ENCODE data around the gene CUL5. TPM values are rescaled to one million over a fixed set of nuclear protein-coding genes. Genes with fewer than 3 reads are reported as not detected.

CUL5 gene
- total RNA-seq, 1 donor from 2014 or later, result 42.5 TPM

GRCh38 chr11:108063410-108063809 is 54.7 kb downstream of the CUL5 start:
- no peak for DNase-seq
- Histone ChIP-seq H3K4me3 (no peak overlapping the region), H3K27me3 (ENCODE audit: low read depth) (no peaks in the 10 kb centered on the region), H3K36me3 (peaks cover 43% of the 10 kb centered on the region), H3K4me1 (no peaks in the 10 kb centered on the region), H3K9me3 (replicated peaks) (no peaks in the 10 kb centered on the region), H3K27ac (replicated peaks) (no peak overlapping the region)
- intact Hi-C loops (cut with micrococcal nuclease), result no loop called here
- TF ChIP-seq CTCF (IDR thresholded peaks at IDR 0.05; ENCODE audit: borderline replicate concordance), result no peak

GRCh38 chr11:108069947-108070346 is 61.2 kb downstream of the CUL5 start:
- intact Hi-C loops (cut with micrococcal nuclease), result no loop called here
- DNase-seq, result no peak
- no peak overlapping the region for H3K4me3 ChIP-seq
- no peaks in the 10 kb centered on the region for H3K9me3 ChIP-seq (replicated peaks)
- peaks cover 26% of the 10 kb centered on the region for H3K36me3 ChIP-seq
- no peak for TF ChIP-seq CTCF (IDR thresholded peaks at IDR 0.05; ENCODE audit: borderline replicate concordance)
- H3K27me3 ChIP-seq (ENCODE audit: low read depth), result no peaks in the 10 kb centered on the region
- no peak overlapping the region for H3K27ac ChIP-seq (replicated peaks)
- H3K4me1 ChIP-seq, result peaks cover 11% of the 10 kb centered on the region

GRCh38 chr11:108084811-108085210 is 76.1 kb downstream of the CUL5 start:
- Histone ChIP-seq H3K27ac (replicated peaks) (no peak overlapping the region), H3K27me3 (ENCODE audit: low read depth) (no peaks in the 10 kb centered on the region), H3K9me3 (replicated peaks) (no peaks in the 10 kb centered on the region), H3K4me1 (no peaks in the 10 kb centered on the region), H3K36me3 (peaks cover 57% of the 10 kb centered on the region), H3K4me3 (no peak overlapping the region)
- intact Hi-C loops (cut with micrococcal nuclease), result no loop called here
- no peak for DNase-seq
- TF ChIP-seq CTCF (IDR thresholded peaks at IDR 0.05; ENCODE audit: borderline replicate concordance), result no peak

- no peak for TF ChIP-seq CTCF (IDR thresholded peaks at IDR 0.05; ENCODE audit: borderline replicate concordance)
- Histone ChIP-seq H3K4me1 (no peaks in the 10 kb centered on the region), H3K27ac (replicated peaks) (no peak overlapping the region), H3K4me3 (no peak overlapping the region), H3K9me3 (replicated peaks) (no peaks in the 10 kb centered on the region), H3K27me3 (ENCODE audit: low read depth) (no peaks in the 10 kb centered on the region), H3K36me3 (peaks cover 58% of the 10 kb centered on the region)
- no peak for DNase-seq
- intact Hi-C loops (cut with micrococcal nuclease), result no loop called here
Measured at GRCh38 chr11:108085672-108086071, 77.0 kb downstream of the CUL5 start.

- Histone ChIP-seq H3K27me3 (ENCODE audit: low read depth) (no peaks in the 10 kb centered on the region), H3K4me1 (peaks cover 11% of the 10 kb centered on the region), H3K27ac (replicated peaks) (no peak overlapping the region), H3K36me3 (peaks cover 61% of the 10 kb centered on the region), H3K9me3 (replicated peaks) (no peaks in the 10 kb centered on the region), H3K4me3 (no peak overlapping the region)
- no peak for DNase-seq
- TF ChIP-seq CTCF (IDR thresholded peaks at IDR 0.05; ENCODE audit: borderline replicate concordance), result no peak
- intact Hi-C loops (cut with micrococcal nuclease), result no loop called here
Measured at GRCh38 chr11:108092134-108092533, 83.4 kb downstream of the CUL5 start.
